Heart left ventricle (tissue), 16 donors: Measurements from ENCODE around the gene OR10J1. TPM values are rescaled to one million over a fixed set of nuclear protein-coding genes. Genes with fewer than 3 reads are reported as not detected.
"Not testable (repeated sequence)": the region's sequence is repeated elsewhere in the genome, so short reads cannot be mapped to it uniquely, and the experiment has no call there.

Experiments used
- ATAC-seq, 4 donors: fragments of 200-7000 bp; cut with Tn5 transposase; one replicate each; pipeline ENCODE4 v1.9.1; 2020 to 2022; ENCODE audit warnings: moderate library complexity in 4 of 4, mild to moderate bottlenecking in 3 of 4, moderate number of reproducible peaks in 1 of 4
- DNase-seq, 5 donors: peaks; one replicate each; pipeline ENCODE4 v3.0.0-alpha.2; 2020
- H3K27ac ChIP-seq, 12 donors: fragments of 200-600 bp; sonication (generic) in 4 of 12; one replicate each; pipeline versions ENCODE4 v1.5.0 to v1.8.0; 2016 to 2022; ENCODE audit warnings: mild to moderate bottlenecking in 2 of 12
- H3K27me3 ChIP-seq, 9 donors: fragments of 200-600 bp; sonication (generic) in 2 of 9; one replicate each; pipeline versions ENCODE4 v1.5.1 to v1.8.0; 2016 to 2022; ENCODE audit warnings: mild to moderate bottlenecking in 3 of 9
- H3K36me3 ChIP-seq, 9 donors: fragments of 200-600 bp; sonication (generic) in 2 of 9; one replicate each; pipeline versions ENCODE4 v1.5.0 to v1.8.0; 2018 to 2022; ENCODE audit warnings: mild to moderate bottlenecking in 2 of 9
- H3K4me1 ChIP-seq, 12 donors: fragments of 200-600 bp; sonication (generic) in 4 of 12; one replicate each; pipeline versions ENCODE4 v1.5.0 to v1.8.0; 2016 to 2022; ENCODE audit warnings: mild to moderate bottlenecking in 3 of 12
- H3K4me3 ChIP-seq, 12 donors: fragments of 200-600 bp; sonication (generic) in 4 of 12; one replicate each; pipeline versions ENCODE4 v1.5.0 to v1.8.0; 2017 to 2022; ENCODE audit warnings: mild to moderate bottlenecking in 9 of 12, moderate library complexity in 4 of 12
- H3K9me3 ChIP-seq, 12 donors: fragments of 200-600 bp; sonication (generic) in 4 of 12; one replicate each; pipeline versions ENCODE4 v1.5.0 to v1.8.0; 2016 to 2022; ENCODE audit warnings: mild to moderate bottlenecking in 1 of 12
- CTCF ChIP-seq, 12 donors: fragments of 200-600 bp; sonication (generic) in 4 of 12; IDR thresholded peaks; one replicate each; pipeline versions ENCODE4 v1.5.0 to v1.8.0; 2018 to 2022; ENCODE audit warnings: antibody characterized with exemption in 12 of 12, mild to moderate bottlenecking in 5 of 12
- POLR2A ChIP-seq, 2 donors: fragments of 450-650 bp; IDR thresholded peaks; one replicate each; pipeline ENCODE4 v1.6.1; 2017; ENCODE audit warnings: antibody characterized with exemption in 2 of 2, mild to moderate bottlenecking in 2 of 2, moderate library complexity in 2 of 2
- WGBS, 4 donors: extraction: QIAGEN DNeasy Blood & Tissue Kit in 2 of 4; methylation state at CpG; one replicate each; pipeline versions ENCODE4 v1.1.5 to v1.1.7; 2013 to 2018; 5-methylcytosine and 5-hydroxymethylcytosine counted together
- intact Hi-C, 10 donors: fragments of 100-400 bp; cut with DNase I; formaldehyde crosslinking; loops; one replicate each; pipeline versions ENCODE4 v1.11.1 to v1.14.2; 2022
- polyA plus RNA-seq, 2 donors: library from polyadenylated mRNA; stranded (reverse); fragments of 200-250 nt; gene quantifications; one replicate each; pipeline ENCODE4 v1.2.3, GENCODE V29; 2013
- total RNA-seq, 9 donors: library from RNA; depleted of rRNA in 2 of 9; stranded (reverse); fragments of >200 nt in 2 of 9; fragmentation: NEBNext Ultra II Directional in 3 of 9; extraction: Animal tissue kit (Norgen Biotek cat#: 25700) in 3 of 9; gene quantifications; one replicate each; pipeline versions ENCODE4 v1.1.0 to v1.2.4, GENCODE V29; 2016 to 2023
- donor health status: ischemic (EF 13 %, LVEDD 7.1; RV severe dilation, severe dysfunction).
- donor health status: healthy with polysubstance abuse.
- donor health status: DM: no; HTN: yes; CAD: no.
- donor health status: DM: no; HTN: no; CAD: no.
- donor health status: ischemic (EF 25% LVEDD 6.9; RV normal size, moderate dysfunction).
- donor health status: ischemic (EF 25% LVEDD 5.7; RV mildly dilated, moderate dysfunction).
- donor health status: healthy.
- donor health status: DM: yes; HTN: yes; CAD: no.
- donor health status: ischemic (EF 35%, LVEDD 5.7; RV mildly dilated, moderate dysfunction).
- donor health status: nonischemic (EF 11% LVEDD 7.7; RV severe dilation, severe dysfunction).
- donor health status: DM: yes; HTN: yes; CAD: no.
- donor health status: PGD.
- donor health status: ischemic (EF 29% LVEDD 5.4; RV normal size, mild dysfunction).
- donor health status: nonischemic (EF 23%, LVEDD 6.1; RV moderate dilation, normal function).

Gene OR10J1
- total and polyA plus RNA-seq, 11 donors: not detected

- 54 to 70% (median 61%) methylated on average over 1 of the region's 1 CpG for WGBS, 4 donors
Observed at GRCh38 chr1:159448181-159448580, 8.7 kb downstream of the OR10J1 start.

DNA sequence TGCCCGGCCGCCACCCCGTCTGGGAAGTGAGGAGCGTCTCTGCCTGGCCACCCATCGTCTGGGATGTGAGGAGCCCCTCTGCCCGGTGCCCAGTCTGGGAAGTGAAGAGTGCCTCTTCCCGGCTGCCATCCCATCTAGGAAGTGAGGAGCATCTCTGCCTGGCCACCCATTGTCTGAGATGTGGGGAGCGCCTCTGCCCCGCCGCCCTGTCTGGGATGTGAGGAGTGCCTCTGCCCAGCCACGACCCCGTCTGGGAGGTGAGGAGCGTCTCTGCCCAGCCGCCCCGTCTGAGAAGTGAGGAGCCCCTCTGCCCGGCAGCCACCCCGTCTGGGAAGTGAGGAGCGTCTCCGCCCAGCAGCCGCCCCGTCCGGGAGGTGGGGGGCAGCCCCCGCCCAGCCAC is 10.1 kb downstream of the OR10J1 start:
- 91 to 100% (median 98%) methylated on average over 4 to 23 of the region's 23 CpGs for WGBS, 4 donors
- H3K4me3 ChIP-seq, ATAC-seq, H3K27me3 ChIP-seq, H3K36me3 ChIP-seq, intact Hi-C loops, H3K4me1 ChIP-seq, H3K27ac ChIP-seq, DNase-seq: not testable (repeated sequence)
- peaks cover 0 to 46% (median 10%) of the 10 kb centered on the region in 12 donors for H3K9me3 ChIP-seq

More at GRCh38 chr1:159448181-159448580, 8.7 kb downstream of the OR10J1 start:
- intact Hi-C loops: no loop called here
- TF ChIP-seq POLR2A (IDR thresholded peaks at IDR 0.05): no peak
- TF ChIP-seq CTCF (IDR thresholded peaks at IDR 0.05): no peak
- H3K36me3 ChIP-seq: no peaks in the 10 kb centered on the region
- DNase-seq: no peak
- no peak for ATAC-seq
- no peaks in the 10 kb centered on the region for H3K4me1 ChIP-seq
- peaks cover 0 to 46% (median 10%) of the 10 kb centered on the region in 12 donors for H3K9me3 ChIP-seq
- no peak overlapping the region for H3K27ac ChIP-seq
- no peak overlapping the region for H3K4me3 ChIP-seq
- H3K27me3 ChIP-seq: no peaks in the 10 kb centered on the region

DNA sequence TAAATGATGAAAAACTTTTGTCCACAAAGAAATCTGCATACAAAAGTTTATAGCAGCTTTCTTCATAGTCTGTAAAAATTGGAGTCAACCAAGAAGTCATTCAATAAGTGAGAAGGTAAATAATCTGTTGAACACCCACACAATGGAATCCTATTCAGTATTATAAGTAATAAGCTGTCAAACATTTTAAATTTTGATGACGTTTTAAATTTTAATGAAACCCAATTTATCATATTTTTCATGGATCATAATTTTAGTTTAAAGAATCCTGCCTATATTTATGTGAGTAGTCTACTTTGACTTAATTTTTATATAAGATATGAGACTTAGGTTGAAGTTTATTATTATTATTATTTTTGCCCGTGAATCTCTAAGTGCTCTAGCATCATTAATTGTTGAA is 20.0 kb downstream of the OR10J1 start:
- TF ChIP-seq CTCF (IDR thresholded peaks at IDR 0.05) (no peak), POLR2A (IDR thresholded peaks at IDR 0.05) (no peak)
- Histone ChIP-seq H3K4me1 (no peaks in the 10 kb centered on the region), H3K27ac (no peak overlapping the region), H3K4me3 (no peak overlapping the region), H3K36me3 (no peaks in the 10 kb centered on the region), H3K27me3 (no peaks in the 10 kb centered on the region), H3K9me3 (peaks cover 0 to 24% (median 11%) of the 10 kb centered on the region in 12 donors)
- 71 to 81% (median 80%) methylated on average over 2 of the region's 2 CpGs for WGBS, 4 donors
- intact Hi-C loops: no loop called here
- no peak for DNase-seq
- ATAC-seq: no peak

DNA sequence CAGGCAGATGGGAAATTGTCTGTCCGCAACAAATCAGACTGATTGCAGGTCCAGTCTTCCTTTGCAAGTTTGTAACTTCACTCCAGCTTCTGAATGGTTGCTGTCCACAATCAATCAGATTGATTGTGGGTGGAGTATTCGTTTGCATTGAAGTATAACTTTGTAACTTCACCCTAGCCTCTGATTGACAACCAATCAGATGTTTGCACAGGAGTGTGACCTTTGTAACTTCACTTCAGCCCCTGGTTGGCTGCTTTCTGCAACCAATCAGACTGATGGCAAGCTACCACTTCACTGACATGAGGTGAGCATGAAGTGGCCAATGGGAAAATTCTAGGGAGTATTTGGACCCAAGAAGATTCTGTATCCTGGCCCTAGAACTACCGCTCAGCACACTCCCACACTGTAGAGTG is 25.7 kb downstream of the OR10J1 start:
- intact Hi-C loops: no loop called here
- Histone ChIP-seq H3K27ac (no peak overlapping the region), H3K9me3 (peaks cover 0 to 22% (median 10%) of the 10 kb centered on the region in 12 donors), H3K27me3 (no peaks in the 10 kb centered on the region), H3K4me1 (peaks cover 0 to 6% (median 0%) of the 10 kb centered on the region in 12 donors), H3K4me3 (no peak overlapping the region), H3K36me3 (no peaks in the 10 kb centered on the region)
- DNase-seq: no peak
- ATAC-seq: no peak
- 84 to 94% (median 92%) methylated on average over 3 of the region's 3 CpGs for WGBS, 4 donors
- TF ChIP-seq POLR2A (IDR thresholded peaks at IDR 0.05) (no peak), CTCF (IDR thresholded peaks at IDR 0.05) (no peak)

- Histone ChIP-seq H3K4me1 (peaks cover 0 to 6% (median 0%) of the 10 kb centered on the region in 12 donors), H3K27me3 (no peaks in the 10 kb centered on the region), H3K9me3 (no peaks in the 10 kb centered on the region), H3K4me3 (no peak overlapping the region), H3K36me3 (no peaks in the 10 kb centered on the region), H3K27ac (no peak overlapping the region)
- ATAC-seq (no peak), DNase-seq (no peak)
- intact Hi-C loops: no loop called here
- TF ChIP-seq POLR2A (IDR thresholded peaks at IDR 0.05): no peak
- TF ChIP-seq CTCF (IDR thresholded peaks at IDR 0.05): no peak
- WGBS, 4 donors: 67 to 94% (median 92%) methylated on average over 2 of the region's 2 CpGs
Observed at GRCh38 chr1:159468321-159468720, 28.8 kb downstream of the OR10J1 start.
